NCI-H2081 (cell line): ENCODE results near the gene BMP7.

Experiments used
- DNase-seq, 2 experiments: peaks; one replicate each; lab custom pipeline; 2025; lab: John Stamatoyannopoulos, UW

The BMP7 gene

DNA sequence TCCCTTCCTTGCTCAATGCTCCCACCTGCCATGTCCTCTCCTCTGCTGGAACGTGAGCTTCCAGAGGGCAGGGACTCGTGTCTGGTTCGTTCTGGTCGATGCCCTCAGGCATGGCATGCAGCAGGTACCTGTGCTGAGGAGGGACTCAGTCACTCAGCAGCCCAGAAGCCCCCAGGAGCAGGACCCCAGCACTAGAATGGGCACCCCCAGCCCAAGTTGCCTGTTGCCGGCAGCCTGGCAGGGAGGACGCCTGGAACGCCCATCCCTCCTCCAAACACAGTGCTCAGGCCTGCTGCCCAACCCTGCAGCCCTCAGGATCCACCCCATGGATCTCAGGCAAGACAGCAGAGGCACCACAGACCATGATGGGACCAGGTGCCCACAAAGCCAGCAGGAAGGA, 40.6 kb downstream of the BMP7 start:
- no peak for DNase-seq

- DNase-seq: no peak
Observed at GRCh38 chr20:57225197-57225733, 41.2 kb downstream of the BMP7 start.

- DNase-seq: no peak
Observed at GRCh38 chr20:57224641-57225138, 41.8 kb downstream of the BMP7 start.

- no peak for DNase-seq
Observed at GRCh38 chr20:57223648-57224489, 42.6 kb downstream of the BMP7 start.

DNA sequence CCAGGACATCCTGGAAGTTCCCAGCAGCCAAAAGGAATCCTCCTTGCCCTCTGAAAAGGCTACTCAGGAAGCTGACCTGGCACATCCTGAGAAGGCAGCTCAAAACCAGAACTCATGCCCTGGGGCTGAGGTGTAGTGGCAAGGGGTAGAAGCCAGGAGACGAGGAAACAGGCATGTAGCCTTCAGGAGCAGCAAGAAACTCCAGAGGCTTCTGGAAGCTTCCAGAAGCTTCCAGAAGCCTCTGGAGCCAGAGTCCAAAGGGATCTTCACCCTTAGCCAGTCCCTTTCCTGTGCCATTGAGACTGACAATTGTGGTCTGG, 43.9 kb downstream of the BMP7 start:
- DNase-seq: no peak

- no peak for DNase-seq
Observed at GRCh38 chr20:57221916-57222630, 44.4 kb downstream of the BMP7 start.

DNA sequence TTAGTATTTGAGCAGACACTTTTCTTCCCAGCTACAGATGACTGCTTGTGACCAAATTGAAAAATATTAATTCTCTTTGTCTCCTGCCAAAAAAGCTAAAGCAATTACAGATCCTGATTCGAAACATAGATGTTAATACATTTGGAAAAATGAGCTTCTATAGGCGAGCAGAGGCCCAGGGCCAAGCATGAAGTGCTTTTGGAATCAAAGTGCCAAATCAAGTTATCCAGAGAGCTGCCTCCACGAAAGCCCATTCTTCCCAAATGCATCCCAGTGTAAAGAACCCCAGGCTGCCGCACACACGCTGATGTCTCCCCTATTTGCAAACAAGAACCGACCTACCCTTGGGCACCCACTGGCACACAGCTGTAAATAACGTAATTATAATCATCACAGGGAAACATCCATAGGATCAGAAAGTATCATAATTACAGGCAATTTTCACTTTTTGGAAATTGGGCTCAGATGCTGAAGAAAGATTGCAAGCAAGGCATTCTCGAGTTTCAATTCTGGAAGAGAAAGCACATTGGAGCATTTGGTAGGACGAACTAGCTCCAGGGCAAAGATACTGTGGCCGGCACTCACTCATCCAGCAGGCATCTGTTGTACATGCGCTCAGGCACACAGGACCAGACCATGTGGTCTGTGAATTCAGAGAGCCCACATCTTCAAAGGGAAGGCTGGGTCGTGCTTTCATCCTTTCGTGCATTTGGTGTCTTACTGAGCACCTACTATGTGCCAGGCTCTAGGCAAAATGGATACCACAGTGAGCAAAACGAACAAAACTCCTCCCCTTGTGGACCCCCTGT, 45.9 kb downstream of the BMP7 start:
- no peak for DNase-seq

GRCh38 chr20:57219071-57219677, 47.3 kb downstream of the BMP7 start:
- DNase-seq: no peak

GRCh38 chr20:57218489-57218888, 48.0 kb downstream of the BMP7 start:
- DNase-seq: no peak

- DNase-seq: no peak
Observed at GRCh38 chr20:57217802-57218201, 48.6 kb downstream of the BMP7 start.

DNA sequence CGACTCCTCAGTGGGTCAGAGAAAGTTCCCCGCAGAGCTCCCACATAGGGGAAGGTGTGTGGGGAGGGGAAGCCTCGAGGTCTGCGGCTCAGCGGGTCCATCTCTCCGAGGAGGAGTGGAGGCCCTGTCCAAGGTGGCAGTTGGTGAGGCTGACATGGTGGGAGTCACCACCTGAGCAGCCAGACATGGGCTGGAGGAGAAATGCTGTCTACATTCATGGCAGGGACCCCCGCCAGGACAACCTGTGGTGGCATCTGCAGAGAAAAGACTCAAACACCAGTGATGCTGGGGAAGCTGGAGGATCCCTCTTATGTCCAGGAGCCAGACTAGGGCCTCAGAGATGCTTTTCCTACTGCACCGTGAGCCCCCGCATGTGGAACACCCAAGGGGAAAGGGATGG, 49.8 kb downstream of the BMP7 start:
- DNase-seq: no peak

- DNase-seq: no peak
Observed at GRCh38 chr20:57215826-57216471, 50.5 kb downstream of the BMP7 start.

DNA sequence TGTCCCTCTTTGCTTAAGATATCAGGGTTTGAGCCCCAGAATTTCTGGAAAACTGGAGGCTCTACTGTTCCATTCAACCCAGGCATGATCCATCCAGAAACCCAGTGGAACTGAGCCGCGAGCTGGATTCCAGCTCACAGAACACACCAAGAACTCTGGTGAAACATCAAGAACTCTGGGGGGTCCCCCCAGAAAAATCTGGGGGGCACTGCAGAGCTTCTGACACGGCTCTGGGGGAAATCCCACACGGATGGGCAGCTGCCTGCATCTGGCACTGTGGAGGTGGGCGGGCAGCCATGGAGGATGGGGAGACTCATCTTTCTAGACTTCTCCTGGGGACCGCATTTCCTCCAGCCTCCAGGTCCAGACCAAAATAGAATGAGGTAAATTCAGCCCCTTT, 51.0 kb downstream of the BMP7 start:
- DNase-seq: no peak

- no peak for DNase-seq
Observed at GRCh38 chr20:57214948-57215347, 51.5 kb downstream of the BMP7 start.

DNA sequence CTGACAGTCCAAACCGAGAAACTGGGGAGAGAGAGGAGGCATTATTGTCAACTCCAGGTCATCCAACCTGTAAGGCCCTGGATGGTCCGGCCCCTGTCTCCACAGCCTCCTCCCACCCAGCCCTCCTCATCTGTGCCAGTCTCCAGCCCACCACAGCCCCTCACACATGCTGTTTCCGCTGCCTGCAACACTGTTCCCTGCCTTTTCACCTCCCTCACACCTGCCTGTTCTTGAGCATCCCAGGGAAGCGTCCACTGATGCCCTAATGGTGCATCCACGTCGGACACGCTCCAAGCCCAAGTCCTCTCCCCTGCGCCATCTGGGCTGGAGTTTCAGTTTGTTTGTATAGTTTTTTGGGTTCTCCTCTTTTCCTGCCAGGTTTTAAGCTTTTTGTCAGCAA, 52.0 kb downstream of the BMP7 start:
- no peak for DNase-seq

- DNase-seq: no peak
Observed at GRCh38 chr20:57213924-57214323, 52.5 kb downstream of the BMP7 start.

DNA sequence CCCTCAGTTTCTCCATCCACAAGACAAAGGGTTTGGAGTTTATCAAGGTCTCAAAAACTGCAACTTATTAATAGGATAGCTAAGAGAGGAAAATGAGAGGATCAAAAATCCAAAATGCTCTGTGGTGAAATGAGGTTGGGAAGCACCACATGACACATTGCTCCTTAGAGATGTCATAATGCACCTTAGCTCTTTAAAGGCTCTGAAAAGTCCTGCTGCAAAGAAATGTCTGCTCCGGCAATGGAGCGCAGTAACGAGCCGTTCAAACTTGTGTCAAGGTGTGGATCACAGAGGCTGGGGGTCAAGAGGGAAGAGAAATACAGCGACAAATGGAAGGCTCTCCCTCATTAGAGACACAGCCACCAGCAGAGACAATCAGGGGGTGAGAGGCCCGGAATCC, 53.1 kb downstream of the BMP7 start:
- DNase-seq: no peak

- no peak for DNase-seq
Observed at GRCh38 chr20:57212534-57213276, 53.7 kb downstream of the BMP7 start.

GRCh38 chr20:57211908-57212533, 54.4 kb downstream of the BMP7 start:
- DNase-seq: no peak

DNA sequence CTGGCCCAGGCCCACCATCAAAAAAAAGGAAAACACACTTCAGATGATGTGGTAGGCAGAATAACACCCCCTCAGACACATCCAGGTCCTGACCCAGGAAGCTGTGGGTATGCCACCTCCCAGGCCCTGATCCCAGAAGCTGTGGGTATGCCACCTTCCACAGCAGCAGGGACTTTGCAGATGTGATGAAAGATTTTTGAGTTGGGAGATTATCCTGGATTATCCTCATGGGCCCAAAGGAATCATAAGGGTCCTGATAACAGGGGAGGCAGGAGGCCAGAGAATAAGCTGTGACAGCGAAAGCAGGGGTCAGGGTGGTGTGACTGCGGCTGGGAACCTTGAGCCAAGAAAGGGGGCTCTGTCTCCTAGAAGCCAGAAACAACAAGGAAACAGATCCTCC, 55.0 kb downstream of the BMP7 start:
- DNase-seq: no peak
